Astrocyte (in vitro differentiated cells and primary cell): ENCODE data around the gene LHFPL2. TPM values are rescaled to one million over a fixed set of nuclear protein-coding genes. Genes with fewer than 3 reads are reported as not detected.

Source experiments
- DNase-seq: peaks from one replicate; pipeline ENCODE4 v3.0.0-alpha.2; 2010; ENCODE audit warnings: low read depth
- FAIRE-seq: peaks from 2 replicates; lab custom pipeline; 2011; peaks lifted over from hg19 to GRCh38; lab: Jason Lieb, UNC
- H2AFZ ChIP-seq: 2 replicates; pipeline ENCODE4 v1.6.0; 2012; ENCODE audit warnings: low read depth, low read length, inconsistent platforms
- H3K27ac ChIP-seq: 2 replicates; pipeline ENCODE4 v1.5.1; 2011; ENCODE audit warnings: low read depth, low read length, inconsistent platforms
- H3K27me3 ChIP-seq: 2 replicates; pipeline ENCODE4 v1.6.0; 2011; ENCODE audit warnings: low read length, inconsistent platforms; ENCODE audit not compliant: insufficient read depth
- H3K36me3 ChIP-seq: 2 replicates; pipeline ENCODE4 v1.5.1; 2011; ENCODE audit warnings: low read length, inconsistent platforms; ENCODE audit not compliant: insufficient read depth
- H3K4me1 ChIP-seq: 2 replicates; pipeline ENCODE4 v1.5.1; 2011; ENCODE audit warnings: low read length, inconsistent platforms; ENCODE audit not compliant: insufficient read depth
- H3K4me2 ChIP-seq: 2 replicates; pipeline ENCODE4 v1.6.0; 2012; ENCODE audit warnings: low read length, inconsistent platforms
- H3K4me3 ChIP-seq: 2 replicates; pipeline ENCODE4 v1.5.1; 2011; ENCODE audit warnings: low read depth, mild to moderate bottlenecking, low read length, inconsistent platforms; ENCODE audit not compliant: insufficient read depth
- H3K79me2 ChIP-seq: 2 replicates; pipeline ENCODE4 v1.6.0; 2012; ENCODE audit warnings: mild to moderate bottlenecking, low read length, inconsistent platforms; ENCODE audit not compliant: insufficient read depth
- H3K9ac ChIP-seq: 2 replicates; pipeline ENCODE4 v1.6.0; 2012; ENCODE audit warnings: mild to moderate bottlenecking, low read length, inconsistent platforms
- H3K9me3 ChIP-seq: 2 replicates; pipeline ENCODE4 v1.5.1; 2012; ENCODE audit warnings: low read depth, mild to moderate bottlenecking, low read length, inconsistent platforms; ENCODE audit not compliant: insufficient read depth
- H4K20me1 ChIP-seq: 2 replicates; pipeline ENCODE4 v1.6.0; 2012; ENCODE audit warnings: low read length, inconsistent platforms; ENCODE audit not compliant: insufficient read depth
- H3K27ac Mint-ChIP-seq: one replicate; pipeline ENCODE4 v1.8.0; 2021; ENCODE audit warnings: mild to moderate bottlenecking, mixed read lengths; ENCODE audit not compliant: unreplicated experiment
- H3K27me3 Mint-ChIP-seq: one replicate; pipeline ENCODE4 v1.8.0; 2021; ENCODE audit warnings: low read depth, mixed read lengths; ENCODE audit not compliant: unreplicated experiment
- H3K36me3 Mint-ChIP-seq: one replicate; pipeline ENCODE4 v1.8.0; 2021; ENCODE audit warnings: low read depth, mixed read lengths; ENCODE audit not compliant: unreplicated experiment
- H3K4me1 Mint-ChIP-seq: one replicate; pipeline ENCODE4 v1.8.0; 2021; ENCODE audit warnings: low read depth, mixed read lengths; ENCODE audit not compliant: unreplicated experiment
- H3K4me3 Mint-ChIP-seq: one replicate; pipeline ENCODE4 v1.8.0; 2021; ENCODE audit warnings: mild to moderate bottlenecking, moderate library complexity, mixed read lengths; ENCODE audit not compliant: unreplicated experiment
- H3K9me3 Mint-ChIP-seq: one replicate; pipeline ENCODE4 v1.8.0; 2021; ENCODE audit warnings: mild to moderate bottlenecking, mixed read lengths; ENCODE audit not compliant: unreplicated experiment
- EZH2 ChIP-seq: IDR thresholded peaks from 2 replicates; pipeline ENCODE4 v1.6.1; 2012; ENCODE audit warnings: mild to moderate bottlenecking, low read length, inconsistent platforms; ENCODE audit not compliant: insufficient read depth
- total RNA-seq: library from RNA; stranded (reverse); gene quantifications from 2 replicates; pipeline ENCODE4 v1.2.1, GENCODE V29; 2021
- TF ChIP-seq, protein P1 (sequence below): IDR thresholded peaks from 2 replicates; pipeline ENCODE4 v1.5.1; 2011; ENCODE audit warnings: low read depth, mild to moderate bottlenecking, inconsistent platforms, low read length, moderate library complexity; ENCODE audit not compliant: insufficient read depth

LHFPL2 gene
- total RNA-seq, 1 donor from 2014 or later: 17.0 TPM

DNA sequence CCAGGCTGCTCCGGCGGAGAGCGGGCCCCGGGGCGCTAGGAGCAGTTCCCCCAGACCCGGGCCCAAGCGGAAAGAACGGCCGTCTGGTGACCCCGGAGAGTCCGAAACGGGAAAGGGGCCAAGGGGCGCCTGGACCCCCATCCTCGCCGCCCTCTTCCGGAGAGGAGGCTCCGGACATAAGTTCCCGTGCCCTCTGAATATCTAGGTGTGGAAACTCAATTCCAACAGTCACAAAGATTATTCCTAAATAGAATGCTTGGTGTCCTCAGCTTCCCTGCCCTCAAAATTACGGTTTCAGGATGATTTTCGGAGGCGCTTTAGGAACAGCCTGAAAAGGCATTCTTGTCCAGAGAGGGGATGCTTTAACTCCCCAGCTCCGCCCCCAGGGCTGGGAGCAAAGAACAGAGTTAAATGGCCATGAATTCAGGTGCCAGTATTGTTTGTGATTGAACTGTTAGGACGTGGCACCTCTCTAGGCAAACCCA lies 681 bp upstream of the LHFPL2 start:
- DNase-seq: no peak
- Mint-ChIP-seq H3K9me3 (no peaks in the 10 kb centered on the region), H3K27ac (peak overlapping the region; percentile 53), H3K27me3 (no peaks in the 10 kb centered on the region), H3K4me1 (peaks cover 32% of the 10 kb centered on the region), H3K4me3 (peak overlapping the region; percentile 67), H3K36me3 (no peaks in the 10 kb centered on the region)
- peaks cover 38% of the 10 kb centered on the region for H3K79me2 ChIP-seq
- no peaks in the 10 kb centered on the region for H3K9me3 ChIP-seq
- peaks cover 21% of the 10 kb centered on the region for H4K20me1 ChIP-seq
- H2AFZ ChIP-seq: peak overlapping the region; percentile 57
- H3K27me3 ChIP-seq: no peaks in the 10 kb centered on the region
- TF ChIP-seq EZH2: no peak
- TF ChIP-seq, protein P1, sequence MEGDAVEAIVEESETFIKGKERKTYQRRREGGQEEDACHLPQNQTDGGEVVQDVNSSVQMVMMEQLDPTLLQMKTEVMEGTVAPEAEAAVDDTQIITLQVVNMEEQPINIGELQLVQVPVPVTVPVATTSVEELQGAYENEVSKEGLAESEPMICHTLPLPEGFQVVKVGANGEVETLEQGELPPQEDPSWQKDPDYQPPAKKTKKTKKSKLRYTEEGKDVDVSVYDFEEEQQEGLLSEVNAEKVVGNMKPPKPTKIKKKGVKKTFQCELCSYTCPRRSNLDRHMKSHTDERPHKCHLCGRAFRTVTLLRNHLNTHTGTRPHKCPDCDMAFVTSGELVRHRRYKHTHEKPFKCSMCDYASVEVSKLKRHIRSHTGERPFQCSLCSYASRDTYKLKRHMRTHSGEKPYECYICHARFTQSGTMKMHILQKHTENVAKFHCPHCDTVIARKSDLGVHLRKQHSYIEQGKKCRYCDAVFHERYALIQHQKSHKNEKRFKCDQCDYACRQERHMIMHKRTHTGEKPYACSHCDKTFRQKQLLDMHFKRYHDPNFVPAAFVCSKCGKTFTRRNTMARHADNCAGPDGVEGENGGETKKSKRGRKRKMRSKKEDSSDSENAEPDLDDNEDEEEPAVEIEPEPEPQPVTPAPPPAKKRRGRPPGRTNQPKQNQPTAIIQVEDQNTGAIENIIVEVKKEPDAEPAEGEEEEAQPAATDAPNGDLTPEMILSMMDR: no peak
- H3K4me3 ChIP-seq: peak overlapping the region; percentile 65
- peak overlapping the region; percentile 76 for H3K27ac ChIP-seq
- peak overlapping the region; percentile 97 for H3K4me2 ChIP-seq
- peaks cover 26% of the 10 kb centered on the region for H3K4me1 ChIP-seq
- H3K36me3 ChIP-seq: peaks cover 3% of the 10 kb centered on the region
- peak overlapping the region; percentile 95 for H3K9ac ChIP-seq
- FAIRE-seq: no peak

DNA sequence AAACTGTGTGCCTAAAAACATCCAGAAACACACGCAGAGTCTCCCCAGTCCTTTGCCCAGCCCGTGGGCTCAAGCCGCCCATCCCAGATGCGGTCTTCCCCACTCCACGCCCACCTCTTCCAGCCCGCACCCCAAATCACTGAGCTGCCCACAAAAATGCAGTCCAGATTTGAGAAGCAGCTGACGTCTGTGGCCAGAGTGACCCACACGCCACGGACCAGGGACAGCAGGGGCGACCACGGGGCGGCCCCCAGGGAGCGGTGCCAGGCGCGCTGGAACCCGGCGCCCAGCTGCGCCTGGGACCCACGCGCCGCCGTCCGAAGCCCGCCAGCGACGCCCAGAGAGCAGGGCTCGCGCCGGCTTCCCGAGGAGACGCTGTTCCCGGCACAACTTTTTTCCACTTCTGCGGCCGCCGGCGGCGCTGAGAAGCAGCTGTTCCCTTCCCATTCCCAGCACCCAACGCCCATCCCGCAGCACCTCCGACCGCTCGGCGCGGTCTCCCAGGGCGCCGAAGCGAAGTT lies 674 bp downstream of the LHFPL2 start:
- Histone ChIP-seq H4K20me1 (peaks cover 27% of the 10 kb centered on the region), H3K9ac (peak overlapping the region; percentile 95), H3K4me2 (peak overlapping the region; percentile 97), H3K4me3 (peak overlapping the region; percentile 86), H3K27me3 (no peaks in the 10 kb centered on the region), H3K36me3 (peaks cover 6% of the 10 kb centered on the region), H3K4me1 (peaks cover 26% of the 10 kb centered on the region), H3K9me3 (no peaks in the 10 kb centered on the region), H2AFZ (peak overlapping the region; percentile 59), H3K27ac (peak overlapping the region; percentile 88), H3K79me2 (peaks cover 51% of the 10 kb centered on the region)
- Mint-ChIP-seq H3K9me3 (no peaks in the 10 kb centered on the region), H3K27me3 (no peaks in the 10 kb centered on the region), H3K36me3 (no peaks in the 10 kb centered on the region), H3K27ac (peak overlapping the region; percentile 94), H3K4me1 (peaks cover 32% of the 10 kb centered on the region), H3K4me3 (peak overlapping the region; percentile 95)
- TF ChIP-seq, protein P1: no peak
- TF ChIP-seq EZH2: no peak
- no peak for FAIRE-seq
- peak; percentile 64 for DNase-seq

DNA sequence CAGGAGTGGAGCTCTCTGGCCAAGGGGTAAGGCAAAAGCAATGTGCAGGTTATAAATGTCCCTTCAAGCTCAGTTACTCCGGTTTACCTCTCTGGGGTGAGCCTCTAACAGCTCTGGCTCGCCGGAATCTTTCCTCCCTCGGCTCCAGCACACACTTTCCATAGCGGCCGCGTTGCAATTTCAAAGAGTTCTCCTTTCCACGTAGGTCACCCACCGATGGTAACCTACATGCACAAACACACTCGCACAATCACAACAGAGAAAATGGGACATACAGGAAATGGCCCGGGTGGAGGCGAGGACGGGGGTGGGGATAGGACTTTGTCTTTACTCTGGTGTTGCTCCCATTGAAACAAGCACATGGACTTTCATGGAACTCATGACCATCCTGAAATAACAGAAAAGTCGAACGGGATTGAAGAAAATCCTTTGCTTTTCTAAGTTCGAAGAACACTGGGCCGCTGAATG lies 1.2 kb downstream of the LHFPL2 start:
- Mint-ChIP-seq H3K4me1 (peaks cover 32% of the 10 kb centered on the region), H3K27ac (peak overlapping the region; percentile 94), H3K9me3 (no peaks in the 10 kb centered on the region), H3K27me3 (no peaks in the 10 kb centered on the region), H3K4me3 (peak overlapping the region; percentile 95), H3K36me3 (no peaks in the 10 kb centered on the region)
- Histone ChIP-seq H3K9ac (peak overlapping the region; percentile 95), H3K4me1 (peaks cover 26% of the 10 kb centered on the region), H3K27me3 (no peaks in the 10 kb centered on the region), H2AFZ (peak overlapping the region; percentile 59), H3K27ac (peak overlapping the region; percentile 88), H4K20me1 (peaks cover 32% of the 10 kb centered on the region), H3K4me2 (peak overlapping the region; percentile 97), H3K4me3 (peak overlapping the region; percentile 86), H3K9me3 (no peaks in the 10 kb centered on the region), H3K36me3 (peaks cover 6% of the 10 kb centered on the region), H3K79me2 (peaks cover 56% of the 10 kb centered on the region)
- no peak for FAIRE-seq
- TF ChIP-seq EZH2: no peak
- TF ChIP-seq, protein P1: no peak
- peak; percentile 46 for DNase-seq
